NCI-H1436 (cell line): ENCODE measurements around the gene BCAS3.

ENCODE experiments used
- DNase-seq: peaks from one replicate; lab custom pipeline; 2025; lab: John Stamatoyannopoulos, UW

The BCAS3 gene

GRCh38 chr17:61255647-61256046, 578.0 kb downstream of the BCAS3 start:
- no peak for DNase-seq

GRCh38 chr17:61259360-61259759, 581.7 kb downstream of the BCAS3 start:
- DNase-seq = no peak

GRCh38 chr17:61260071-61260797, 582.6 kb downstream of the BCAS3 start:
- no peak for DNase-seq

- no peak for DNase-seq
These were observed 583.5 kb downstream of the BCAS3 start for GRCh38 chr17:61261001-61261637.

- DNase-seq = no peak
These were observed 587.7 kb downstream of the BCAS3 start for GRCh38 chr17:61265397-61265796.

- no peak for DNase-seq
These were observed 590.2 kb downstream of the BCAS3 start for GRCh38 chr17:61267847-61268246.

GRCh38 chr17:61275395-61275794, 597.7 kb downstream of the BCAS3 start:
- no peak for DNase-seq

- DNase-seq = no peak
These were observed 599.2 kb downstream of the BCAS3 start for GRCh38 chr17:61276806-61277205.

- DNase-seq = no peak
These were observed 602.0 kb downstream of the BCAS3 start for GRCh38 chr17:61279476-61280145.

- no peak for DNase-seq
These were observed 602.7 kb downstream of the BCAS3 start for GRCh38 chr17:61280338-61280737.

- no peak for DNase-seq
These were observed 603.2 kb downstream of the BCAS3 start for GRCh38 chr17:61280851-61281250.

- DNase-seq = no peak
These were observed 604.7 kb downstream of the BCAS3 start for GRCh38 chr17:61282377-61282776.

- no peak for DNase-seq
These were observed 605.4 kb downstream of the BCAS3 start for GRCh38 chr17:61283043-61283442.

- DNase-seq = no peak
These were observed 606.5 kb downstream of the BCAS3 start for GRCh38 chr17:61284174-61284573.

GRCh38 chr17:61284746-61285145, 607.1 kb downstream of the BCAS3 start:
- DNase-seq = no peak

- DNase-seq = no peak
These were observed 608.1 kb downstream of the BCAS3 start for GRCh38 chr17:61285526-61286320.

GRCh38 chr17:61286449-61286848, 608.8 kb downstream of the BCAS3 start:
- DNase-seq = no peak

- no peak for DNase-seq
These were observed 612.0 kb downstream of the BCAS3 start for GRCh38 chr17:61289408-61290385.

- no peak for DNase-seq
These were observed 614.0 kb downstream of the BCAS3 start for GRCh38 chr17:61291451-61292285.

GRCh38 chr17:61294286-61294685, 616.6 kb downstream of the BCAS3 start:
- no peak for DNase-seq
